MG63 (cell line): ENCODE data around the gene CXCR5. TPM values are rescaled to one million over a fixed set of nuclear protein-coding genes. Genes with fewer than 3 reads are reported as not detected.

Experiments used
- DNase-seq: peaks from one replicate; pipeline ENCODE4 v3.0.0-alpha.2; 2020
- H3K27me3 ChIP-seq: fragments of 250-450 bp; sonication (Bioruptor Pico); 2 replicates; pipeline ENCODE4 v1.5.1; 2020; ENCODE audit warnings: mild to moderate bottlenecking, moderate library complexity
- H3K36me3 ChIP-seq: fragments of 250-450 bp; sonication (Bioruptor Pico); 2 replicates; pipeline ENCODE4 v1.5.1; 2020; ENCODE audit warnings: mild to moderate bottlenecking, moderate library complexity
- H3K4me3 ChIP-seq: fragments of 250-450 bp; sonication (Bioruptor Pico); 2 replicates; pipeline ENCODE4 v1.5.1; 2020; ENCODE audit warnings: mild to moderate bottlenecking, moderate library complexity
- H3K9me3 ChIP-seq: fragments of 250-450 bp; sonication (Bioruptor Pico); 2 replicates; pipeline ENCODE4 v1.5.1; 2020; ENCODE audit warnings: mild to moderate bottlenecking, moderate library complexity
- total RNA-seq: library from RNA; depleted of rRNA; stranded (reverse); fragments of >200 nt; shearing (Covaris generic); gene quantifications from 2 replicates; pipeline ENCODE4 v1.2.3, GENCODE V29; 2014; ENCODE audit warnings: low replicate concordance

The CXCR5 gene
- total RNA-seq, 1 experiment from 2014 or later, result not detected

- no peak overlapping the region for H3K4me3 ChIP-seq
- H3K36me3 ChIP-seq, result peaks cover 70% of the 10 kb centered on the region
- H3K27me3 ChIP-seq, result no peaks in the 10 kb centered on the region
- no peak for DNase-seq
- no peaks in the 10 kb centered on the region for H3K9me3 ChIP-seq
Observed at GRCh38 chr11:118903204-118904015, 19.7 kb downstream of the CXCR5 start.

DNA sequence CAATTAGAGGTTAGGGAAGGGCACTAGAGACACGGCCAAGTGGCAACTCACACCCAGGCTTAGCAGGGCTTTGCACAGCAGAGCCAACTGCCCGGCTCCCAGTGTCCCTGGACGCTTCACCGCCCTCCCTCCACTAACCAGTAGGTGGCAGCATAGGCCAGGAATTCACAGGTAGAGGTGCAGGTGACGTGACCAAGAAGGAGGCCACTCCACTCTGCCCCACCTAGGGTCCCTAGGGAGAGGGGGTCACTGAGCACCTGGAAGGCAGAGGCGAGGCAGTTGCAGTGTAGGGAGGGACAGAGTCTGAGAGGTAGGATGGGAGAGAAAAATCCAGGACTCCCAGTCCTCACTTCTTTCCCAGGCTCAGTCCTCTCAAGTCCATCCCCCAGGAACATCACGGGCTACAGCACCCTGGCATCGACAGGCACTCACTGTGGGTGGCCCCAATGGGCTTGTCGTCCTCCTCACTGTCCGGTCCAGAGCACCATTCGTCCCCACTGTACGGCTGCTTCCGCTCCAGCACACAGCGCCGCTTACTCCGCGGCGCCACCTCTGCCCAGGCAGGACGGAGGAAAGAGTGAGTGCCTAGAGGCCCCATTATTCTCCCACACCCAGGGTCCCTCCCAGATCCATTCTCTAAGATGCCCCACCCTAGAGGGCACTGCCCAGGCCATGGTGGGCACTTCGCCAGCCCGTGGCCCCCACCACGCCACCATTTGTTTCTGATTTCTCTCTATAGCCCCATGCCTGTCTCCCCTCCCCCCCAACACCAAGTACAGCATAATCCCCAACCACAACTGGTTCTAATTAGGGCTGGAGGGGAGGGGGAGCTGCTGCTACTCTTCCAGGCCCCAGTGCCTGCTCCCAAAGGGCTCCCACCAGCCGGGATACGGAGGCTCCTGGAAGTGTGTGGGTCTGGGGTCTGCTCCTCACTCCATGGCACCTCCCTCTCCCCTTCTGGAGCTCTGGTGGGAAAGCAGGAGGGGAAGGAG, 23.7 kb downstream of the CXCR5 start:
- H3K36me3 ChIP-seq, result peaks cover 66% of the 10 kb centered on the region
- DNase-seq, result peak; percentile 83
- H3K9me3 ChIP-seq, result no peaks in the 10 kb centered on the region
- H3K4me3 ChIP-seq, result no peak overlapping the region
- no peaks in the 10 kb centered on the region for H3K27me3 ChIP-seq

DNA sequence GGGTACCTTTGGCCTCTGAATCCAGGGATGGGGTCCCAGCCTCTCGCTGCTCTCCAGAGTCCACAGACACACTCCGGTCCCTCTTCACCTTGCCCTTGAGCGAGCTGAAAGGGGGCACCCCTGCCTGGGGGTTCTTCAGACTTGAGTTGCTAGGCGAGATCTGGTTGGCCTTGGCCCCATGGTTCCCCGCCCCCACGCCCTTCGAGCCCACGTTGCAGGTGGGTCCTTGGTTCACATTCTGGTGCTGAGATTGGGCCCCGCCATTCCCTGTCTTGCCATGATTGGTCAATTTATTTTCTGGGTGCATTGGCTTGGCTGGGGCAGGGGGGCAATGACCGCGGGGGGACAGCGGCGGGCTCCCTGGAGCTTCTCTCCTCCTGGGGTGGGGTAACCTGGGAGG, 24.6 kb downstream of the CXCR5 start:
- DNase-seq, result no peak
- Histone ChIP-seq H3K9me3 (no peaks in the 10 kb centered on the region), H3K4me3 (no peak overlapping the region), H3K27me3 (no peaks in the 10 kb centered on the region), H3K36me3 (peaks cover 63% of the 10 kb centered on the region)

- H3K9me3 ChIP-seq, result no peaks in the 10 kb centered on the region
- DNase-seq, result peak; percentile 83
- peak overlapping the region; percentile 30 for H3K4me3 ChIP-seq
- no peaks in the 10 kb centered on the region for H3K27me3 ChIP-seq
- peaks cover 58% of the 10 kb centered on the region for H3K36me3 ChIP-seq
Observed at GRCh38 chr11:118908901-118909618, 25.4 kb downstream of the CXCR5 start.

DNA sequence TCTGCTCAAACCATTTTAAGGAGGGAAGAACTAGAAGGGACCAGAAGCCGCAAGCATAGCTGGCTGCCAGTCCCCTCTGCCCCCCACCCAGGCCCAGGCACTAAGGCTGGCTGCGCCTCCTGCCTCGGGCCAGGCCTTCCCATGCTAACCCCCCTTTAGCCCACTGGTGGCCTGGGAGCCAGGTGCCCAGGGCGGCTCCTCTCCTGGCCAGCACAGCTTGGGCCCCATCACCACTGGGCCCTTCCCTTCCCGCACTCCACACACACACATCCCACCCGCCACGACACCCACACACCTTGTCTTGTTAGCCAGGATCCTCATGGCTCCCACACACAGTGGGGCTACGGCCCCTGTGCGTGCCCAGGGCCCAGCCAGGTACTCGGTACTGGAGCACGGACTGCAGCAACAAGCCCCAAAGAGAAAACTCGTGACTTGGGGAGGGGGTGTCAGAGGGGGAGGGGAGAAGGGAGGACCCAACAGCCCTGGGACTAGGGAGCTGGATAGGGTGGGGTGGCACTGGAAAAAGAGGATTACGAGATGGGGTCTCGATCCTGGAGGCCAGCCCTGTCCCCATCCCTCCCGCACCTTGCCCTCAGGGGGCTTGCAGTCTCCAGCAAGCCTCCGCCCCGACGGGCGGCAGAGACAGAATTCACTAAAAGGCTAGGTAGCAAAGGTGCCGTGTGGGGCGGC, 26.1 kb downstream of the CXCR5 start:
- H3K36me3 ChIP-seq, result peaks cover 53% of the 10 kb centered on the region
- H3K9me3 ChIP-seq, result no peaks in the 10 kb centered on the region
- no peak for DNase-seq
- H3K27me3 ChIP-seq, result no peaks in the 10 kb centered on the region
- H3K4me3 ChIP-seq, result peak overlapping the region; percentile 30

DNA sequence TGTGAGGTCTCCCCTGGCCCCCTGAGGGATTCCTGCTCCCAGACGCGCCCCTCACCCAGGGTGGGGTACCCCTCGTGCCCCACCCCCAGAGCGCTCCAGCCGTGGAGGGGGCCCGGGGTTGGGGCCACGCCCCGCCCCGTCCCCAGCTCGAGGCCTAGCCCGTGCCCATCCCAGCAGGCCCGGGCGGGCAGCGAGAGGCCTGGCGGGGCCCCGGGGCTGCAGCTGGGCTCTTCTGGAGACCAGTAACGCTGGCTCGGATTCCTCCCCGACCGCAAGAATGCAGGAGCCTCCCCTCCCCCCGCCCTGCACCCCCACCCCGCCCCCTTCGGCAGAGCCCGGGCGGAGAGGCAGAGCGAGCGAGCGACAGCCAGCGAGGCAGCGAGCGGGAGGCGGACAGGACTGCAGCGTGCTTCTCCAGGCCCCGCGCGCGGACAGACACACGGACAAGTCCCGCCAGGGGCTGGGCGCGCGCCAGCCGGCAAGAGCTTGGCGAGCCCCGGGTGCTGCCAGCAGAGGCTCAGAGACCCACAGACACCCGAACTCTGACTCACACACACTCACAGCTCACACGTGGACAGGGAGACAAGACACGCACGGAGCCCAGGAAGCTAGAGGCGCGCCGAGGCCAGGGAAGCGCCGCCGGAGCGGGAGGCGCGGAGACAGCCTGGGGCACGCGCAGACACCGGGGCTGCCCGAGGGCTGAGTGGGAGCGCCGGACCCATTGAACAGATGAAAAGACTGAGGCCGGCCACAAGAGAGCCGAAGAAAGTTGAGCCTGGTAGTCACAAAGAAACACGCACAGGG, 26.8 kb downstream of the CXCR5 start:
- Histone ChIP-seq H3K27me3 (no peaks in the 10 kb centered on the region), H3K9me3 (no peaks in the 10 kb centered on the region), H3K4me3 (peak overlapping the region; percentile 34), H3K36me3 (peaks cover 52% of the 10 kb centered on the region)
- DNase-seq, result peak; percentile 86

DNA sequence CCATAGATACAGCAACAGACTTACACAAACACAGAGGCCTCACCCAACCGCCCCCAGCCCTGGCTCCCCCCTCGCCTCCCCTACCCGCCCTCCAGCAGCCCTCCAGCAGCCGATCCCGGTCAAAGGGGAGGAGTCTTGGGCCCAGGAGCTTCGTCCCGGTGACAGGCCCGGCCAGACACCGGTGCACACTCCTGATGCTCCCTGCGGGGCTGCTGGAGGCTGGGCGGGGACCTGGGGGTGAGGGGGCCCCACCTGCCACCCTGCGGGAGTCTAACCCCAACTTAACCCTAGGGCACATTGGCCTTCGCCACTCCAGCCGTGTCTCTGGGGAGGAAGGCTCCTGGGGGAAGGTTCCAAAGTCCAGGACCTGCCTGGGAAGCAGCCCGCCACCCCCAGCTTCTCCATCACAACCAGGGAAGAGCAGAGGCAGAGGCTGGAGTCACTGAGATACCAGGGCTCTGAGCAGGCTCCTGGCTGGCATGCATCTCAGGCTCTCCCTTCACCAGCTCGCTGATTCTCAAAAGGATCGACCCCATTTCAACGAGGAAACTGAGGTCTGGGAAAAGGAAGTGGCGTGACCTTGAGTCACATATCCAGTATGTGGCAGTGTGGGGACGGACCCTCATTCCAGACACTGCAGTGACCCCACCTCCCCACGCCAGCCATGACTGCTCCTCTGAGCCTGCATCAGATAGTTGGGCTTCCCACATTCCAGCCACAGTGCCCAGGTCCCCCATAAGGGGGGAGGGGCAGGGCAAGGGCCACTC, 27.6 kb downstream of the CXCR5 start:
- Histone ChIP-seq H3K36me3 (peaks cover 44% of the 10 kb centered on the region), H3K27me3 (no peaks in the 10 kb centered on the region), H3K4me3 (peak overlapping the region; percentile 34; the same call in 1 of the 2 replicates), H3K9me3 (no peaks in the 10 kb centered on the region)
- peak; percentile 74 for DNase-seq

DNA sequence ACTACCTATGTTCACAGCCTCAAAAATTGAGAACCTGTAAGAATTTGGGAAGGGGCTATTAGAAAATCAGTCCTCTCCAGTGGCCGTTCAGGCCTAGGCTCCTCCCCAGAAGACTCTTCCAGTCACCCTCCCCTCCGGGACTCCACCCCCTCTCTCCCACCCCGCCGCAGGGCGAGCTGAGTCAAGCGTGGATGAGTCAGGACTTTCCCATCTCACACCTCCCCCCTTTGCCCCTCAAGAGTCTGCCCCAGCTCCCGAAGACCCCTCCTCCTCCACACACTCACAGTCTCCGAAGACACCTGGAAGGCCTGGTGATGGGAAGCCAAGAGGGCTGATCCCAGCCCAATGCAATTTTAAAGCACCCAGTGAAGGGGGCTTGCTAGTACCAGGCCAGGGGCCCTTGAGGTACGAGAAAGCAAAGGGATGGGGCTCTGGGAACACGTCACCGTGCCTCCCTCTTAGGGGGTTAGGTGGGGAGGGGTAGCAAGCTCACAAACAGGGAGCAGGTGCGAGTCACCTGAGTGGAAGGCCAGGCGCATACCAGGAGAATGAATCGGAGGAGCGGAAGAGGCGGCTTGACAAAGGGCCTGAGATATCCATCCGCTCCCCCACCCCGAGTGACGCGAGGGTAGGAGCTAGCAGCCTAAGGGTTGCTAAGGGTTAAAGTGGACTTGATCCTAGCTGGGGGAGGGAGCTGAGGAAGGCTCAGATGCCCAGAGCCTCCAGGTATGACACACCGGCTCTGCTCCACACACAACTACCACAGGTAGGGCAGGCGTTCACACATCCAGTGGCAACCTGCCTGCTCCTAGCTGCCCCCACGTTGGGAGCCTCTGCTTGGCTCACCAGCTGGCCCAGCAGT, 28.4 kb downstream of the CXCR5 start:
- H3K4me3 ChIP-seq, result peak overlapping the region; percentile 8; the same call in 1 of the 2 replicates

GRCh38 chr11:118912742-118913410, 29.2 kb downstream of the CXCR5 start:
- H3K4me3 ChIP-seq, result no peak overlapping the region
- DNase-seq, result peak; percentile 66

More for the DNA sequence above, 28.4 kb downstream of the CXCR5 start:
- no peaks in the 10 kb centered on the region for H3K27me3 ChIP-seq
- peak; percentile 92 for DNase-seq
- peaks cover 39% of the 10 kb centered on the region for H3K36me3 ChIP-seq
- H3K9me3 ChIP-seq, result no peaks in the 10 kb centered on the region

DNA sequence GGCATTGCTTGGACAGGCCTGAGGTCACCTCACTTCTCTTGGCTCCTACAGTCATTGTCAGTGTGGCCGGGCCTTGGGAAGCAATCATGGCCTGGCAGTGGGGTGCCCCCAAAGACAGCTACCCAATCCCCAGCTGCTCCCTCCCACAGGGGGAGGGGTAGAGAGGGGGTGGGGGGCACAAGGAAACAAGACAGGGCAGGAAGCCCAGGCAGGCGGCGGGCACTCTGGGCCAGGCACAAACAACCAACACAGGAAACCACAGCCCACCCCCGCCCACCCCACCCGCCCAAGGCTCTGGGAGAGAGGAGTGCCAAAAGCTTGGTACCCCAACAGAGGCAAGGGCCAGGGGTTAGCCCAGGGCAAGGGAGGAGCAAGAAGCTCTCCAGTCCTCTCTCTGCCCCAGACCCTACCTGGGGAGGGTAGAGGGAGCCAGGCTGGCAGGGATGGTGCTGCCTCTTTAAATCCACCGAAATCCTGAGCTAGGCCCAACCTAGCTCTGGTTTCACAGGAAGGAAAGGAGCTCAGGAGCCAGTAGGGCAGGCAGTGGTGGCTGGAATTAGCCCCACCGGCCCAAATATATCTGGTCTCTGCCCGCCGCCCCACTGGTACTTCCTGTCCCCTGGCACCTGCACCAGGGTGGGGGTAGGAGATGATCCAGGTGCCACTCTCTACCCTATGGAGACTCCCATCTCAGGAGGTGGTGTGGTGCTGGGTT, 29.9 kb downstream of the CXCR5 start:
- Histone ChIP-seq H3K36me3 (peaks cover 30% of the 10 kb centered on the region), H3K9me3 (no peaks in the 10 kb centered on the region), H3K27me3 (no peaks in the 10 kb centered on the region), H3K4me3 (no peak overlapping the region)
- no peak for DNase-seq

More at GRCh38 chr11:118912742-118913410, 29.2 kb downstream of the CXCR5 start:
- no peaks in the 10 kb centered on the region for H3K27me3 ChIP-seq
- no peaks in the 10 kb centered on the region for H3K9me3 ChIP-seq
- peaks cover 35% of the 10 kb centered on the region for H3K36me3 ChIP-seq

DNA sequence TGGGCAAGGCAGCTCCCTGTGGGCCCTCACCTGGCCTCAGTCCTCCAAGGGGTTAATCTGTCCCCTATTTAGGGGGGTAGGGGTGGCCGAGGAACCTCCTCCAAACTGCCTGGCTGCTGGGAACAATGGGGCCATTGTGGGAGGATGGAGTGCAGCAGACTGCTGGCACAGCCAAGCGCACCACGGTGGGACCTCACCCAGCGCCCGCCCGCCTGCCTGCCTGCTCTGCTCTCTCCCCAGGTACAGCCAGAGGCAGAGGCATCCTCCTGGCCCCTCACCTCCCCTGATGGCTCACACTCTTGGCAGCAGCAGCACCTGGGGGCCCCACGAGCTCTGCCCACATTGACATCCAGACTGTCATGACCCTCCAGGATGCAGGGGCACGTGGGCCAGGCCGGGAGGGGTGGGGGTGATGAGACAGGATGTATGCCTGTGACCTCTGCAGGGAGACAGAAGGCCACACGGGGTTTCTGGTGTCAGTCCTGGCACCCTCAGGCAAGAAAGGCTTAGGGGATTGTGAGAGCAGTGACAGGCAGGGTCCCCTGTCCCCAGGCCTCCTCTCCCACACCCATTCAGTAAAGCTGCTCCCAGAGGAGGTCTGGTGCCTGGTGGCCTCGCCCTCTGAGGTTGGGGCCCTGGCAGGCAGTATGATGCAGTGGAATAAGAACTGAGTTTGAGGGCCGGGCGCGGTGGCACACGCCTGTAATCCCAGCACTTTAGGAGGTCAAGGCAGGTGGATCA, 30.7 kb downstream of the CXCR5 start:
- peaks cover 26% of the 10 kb centered on the region for H3K36me3 ChIP-seq
- DNase-seq, result no peak
- no peak overlapping the region for H3K4me3 ChIP-seq
- H3K27me3 ChIP-seq, result no peaks in the 10 kb centered on the region
- H3K9me3 ChIP-seq, result no peaks in the 10 kb centered on the region

GRCh38 chr11:118914987-118915386, 31.3 kb downstream of the CXCR5 start:
- Histone ChIP-seq H3K27me3 (no peaks in the 10 kb centered on the region), H3K36me3 (peaks cover 22% of the 10 kb centered on the region), H3K4me3 (no peak overlapping the region), H3K9me3 (no peaks in the 10 kb centered on the region)
- no peak for DNase-seq
